ENCODE results near the gene PRKG1. TPM values are rescaled to one million over a fixed set of nuclear protein-coding genes. Genes with fewer than 3 reads are reported as not detected.

Gene PRKG1
- total RNA-seq, 2 donors from 2014 or later = 1.3 to 2.7 TPM

DNA sequence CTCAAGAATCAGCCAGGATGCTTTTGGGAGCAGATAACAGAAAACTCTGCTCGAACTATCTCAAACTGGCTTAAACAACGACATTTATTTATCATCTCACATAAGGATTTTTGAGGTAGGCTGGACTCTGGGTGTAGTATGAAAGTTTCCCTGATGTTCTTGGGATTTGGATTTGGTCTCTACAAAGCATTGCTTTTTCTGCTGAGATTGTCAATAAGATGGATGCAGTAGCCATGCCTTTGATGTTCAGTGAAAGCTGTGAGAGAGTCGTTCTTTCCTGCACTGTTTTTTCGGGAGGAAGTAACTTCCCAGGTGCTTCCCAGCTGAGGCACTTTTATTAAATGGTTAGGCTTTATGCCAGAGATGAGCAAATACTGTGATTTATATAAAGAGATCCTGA is 181.1 kb downstream of the PRKG1 start:
- no peak overlapping the region for H3K4me3 Mint-ChIP-seq
- TF ChIP-seq, protein P1, sequence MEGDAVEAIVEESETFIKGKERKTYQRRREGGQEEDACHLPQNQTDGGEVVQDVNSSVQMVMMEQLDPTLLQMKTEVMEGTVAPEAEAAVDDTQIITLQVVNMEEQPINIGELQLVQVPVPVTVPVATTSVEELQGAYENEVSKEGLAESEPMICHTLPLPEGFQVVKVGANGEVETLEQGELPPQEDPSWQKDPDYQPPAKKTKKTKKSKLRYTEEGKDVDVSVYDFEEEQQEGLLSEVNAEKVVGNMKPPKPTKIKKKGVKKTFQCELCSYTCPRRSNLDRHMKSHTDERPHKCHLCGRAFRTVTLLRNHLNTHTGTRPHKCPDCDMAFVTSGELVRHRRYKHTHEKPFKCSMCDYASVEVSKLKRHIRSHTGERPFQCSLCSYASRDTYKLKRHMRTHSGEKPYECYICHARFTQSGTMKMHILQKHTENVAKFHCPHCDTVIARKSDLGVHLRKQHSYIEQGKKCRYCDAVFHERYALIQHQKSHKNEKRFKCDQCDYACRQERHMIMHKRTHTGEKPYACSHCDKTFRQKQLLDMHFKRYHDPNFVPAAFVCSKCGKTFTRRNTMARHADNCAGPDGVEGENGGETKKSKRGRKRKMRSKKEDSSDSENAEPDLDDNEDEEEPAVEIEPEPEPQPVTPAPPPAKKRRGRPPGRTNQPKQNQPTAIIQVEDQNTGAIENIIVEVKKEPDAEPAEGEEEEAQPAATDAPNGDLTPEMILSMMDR (conservative IDR thresholded peaks at IDR 0.05) = no peak
- no peaks in the 10 kb centered on the region for H3K4me1 Mint-ChIP-seq
- H3K9ac ChIP-seq (ENCODE audit: extremely low read depth, low read length, poor library complexity, severe bottlenecking) = no peak overlapping the region
- no peaks in the 10 kb centered on the region for H3K4me1 ChIP-seq (ENCODE audit: control insufficient read depth, insufficient read depth, low read length)
- no peaks in the 10 kb centered on the region for H3K27me3 ChIP-seq (ENCODE audit: control insufficient read depth, insufficient read depth, low read length, poor library complexity, severe bottlenecking)
- H3K27me3 Mint-ChIP-seq (ENCODE audit: insufficient read depth) = no peaks in the 10 kb centered on the region
- no peak overlapping the region for H3K27ac ChIP-seq (ENCODE audit: low read depth, low read length)
- no peaks in the 10 kb centered on the region for H3K9me3 ChIP-seq (ENCODE audit: control insufficient read depth, low read length)
- H3K4me3 ChIP-seq (ENCODE audit: low read length) = no peak overlapping the region
- WGBS, 2 experiments (ENCODE audit: insufficient coverage in 1 of 2, insufficient read length in 1 of 2) = 58 to 79% methylated on average over 2 to 3 of the region's 4 CpGs
- H3K36me3 ChIP-seq (ENCODE audit: control insufficient read depth, insufficient read depth, low read length) = no peaks in the 10 kb centered on the region
- no peaks in the 10 kb centered on the region for H3K36me3 Mint-ChIP-seq (ENCODE audit: low read depth)
- H3K9me3 Mint-ChIP-seq = no peaks in the 10 kb centered on the region
- no peak overlapping the region for H3K27ac Mint-ChIP-seq
- DNase-seq = no peak

DNA sequence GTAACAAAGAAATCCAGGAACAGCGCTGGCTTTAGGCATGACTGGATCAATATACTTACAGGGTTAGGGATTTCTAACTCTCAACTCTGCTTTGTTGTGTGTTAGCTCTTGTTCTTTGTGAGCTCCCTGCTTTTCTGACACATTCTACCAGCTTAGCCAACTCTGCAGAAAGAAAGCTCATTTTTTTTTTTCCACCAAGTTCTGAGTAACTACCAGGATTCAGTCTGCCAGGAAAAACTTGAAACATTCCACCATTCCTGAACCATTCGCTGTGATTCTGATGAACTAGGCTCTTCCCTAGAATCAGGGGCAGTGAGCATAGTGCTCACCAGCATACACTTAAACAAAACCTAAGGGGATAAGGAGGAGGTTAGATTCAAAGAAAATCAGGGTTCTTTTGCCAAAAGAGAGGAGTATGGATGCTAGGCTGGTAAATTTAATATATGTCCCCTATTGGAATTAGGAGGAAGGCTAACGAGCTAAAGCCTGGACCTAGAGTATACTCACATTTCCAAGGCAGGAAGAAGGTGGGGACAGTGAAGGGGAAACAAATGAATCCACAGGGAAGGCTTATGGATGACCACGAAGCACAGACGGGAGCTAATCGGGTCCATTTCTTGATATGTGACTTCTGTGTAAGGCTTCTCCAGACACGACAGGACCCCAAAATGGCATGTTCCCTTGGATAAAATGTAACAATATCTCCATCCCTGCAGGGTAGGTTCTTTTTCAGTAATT is 183.4 kb downstream of the PRKG1 start:
- no peaks in the 10 kb centered on the region for H3K36me3 Mint-ChIP-seq (ENCODE audit: low read depth)
- Histone ChIP-seq H3K27ac (ENCODE audit: low read depth, low read length) (no peak overlapping the region), H3K4me1 (ENCODE audit: control insufficient read depth, insufficient read depth, low read length) (no peaks in the 10 kb centered on the region), H3K4me3 (ENCODE audit: low read length) (no peak overlapping the region), H3K27me3 (ENCODE audit: control insufficient read depth, insufficient read depth, low read length, poor library complexity, severe bottlenecking) (no peaks in the 10 kb centered on the region), H3K36me3 (ENCODE audit: control insufficient read depth, insufficient read depth, low read length) (no peaks in the 10 kb centered on the region), H3K9me3 (ENCODE audit: control insufficient read depth, low read length) (no peaks in the 10 kb centered on the region), H3K9ac (ENCODE audit: extremely low read depth, low read length, poor library complexity, severe bottlenecking) (no peak overlapping the region)
- no peaks in the 10 kb centered on the region for H3K9me3 Mint-ChIP-seq
- no peak overlapping the region for H3K4me3 Mint-ChIP-seq
- no peaks in the 10 kb centered on the region for H3K27me3 Mint-ChIP-seq (ENCODE audit: insufficient read depth)
- no peak for DNase-seq
- no peaks in the 10 kb centered on the region for H3K4me1 Mint-ChIP-seq
- WGBS, 2 experiments (ENCODE audit: insufficient coverage in 1 of 2, insufficient read length in 1 of 2) = 89 to 94% methylated on average over 5 to 7 of the region's 7 CpGs
- no peak overlapping the region for H3K27ac Mint-ChIP-seq
- TF ChIP-seq, protein P1 (conservative IDR thresholded peaks at IDR 0.05) = no peak

DNA sequence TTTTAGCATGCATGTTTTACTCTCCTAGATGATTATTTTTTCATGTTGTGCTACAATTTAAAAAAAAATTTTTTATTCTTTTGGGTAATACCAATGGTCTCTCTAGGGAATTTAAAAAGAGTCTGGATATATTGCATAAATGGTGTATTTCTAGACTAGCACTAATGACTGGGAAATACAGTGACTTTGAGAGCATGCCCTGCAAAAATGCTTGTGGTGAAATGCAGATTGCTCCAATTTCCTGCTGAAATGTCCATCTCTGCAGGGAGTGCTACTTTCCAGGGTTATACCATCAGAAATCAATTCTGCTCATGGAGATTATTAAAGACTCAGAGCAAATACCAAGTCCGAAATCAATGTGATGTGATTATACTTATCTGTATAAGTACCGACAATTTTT is 186.1 kb downstream of the PRKG1 start:
- 95% methylated on average over 2 of the region's 2 CpGs; no CpG with 5 or more reads in 1 of the 2 experiments for WGBS, 2 experiments (ENCODE audit: insufficient coverage in 1 of 2, insufficient read length in 1 of 2)
- no peaks in the 10 kb centered on the region for H3K27me3 Mint-ChIP-seq (ENCODE audit: insufficient read depth)
- Histone ChIP-seq H3K27ac (ENCODE audit: low read depth, low read length) (no peak overlapping the region), H3K4me1 (ENCODE audit: control insufficient read depth, insufficient read depth, low read length) (no peaks in the 10 kb centered on the region), H3K36me3 (ENCODE audit: control insufficient read depth, insufficient read depth, low read length) (no peaks in the 10 kb centered on the region), H3K4me3 (ENCODE audit: low read length) (no peak overlapping the region), H3K9me3 (ENCODE audit: control insufficient read depth, low read length) (no peaks in the 10 kb centered on the region), H3K27me3 (ENCODE audit: control insufficient read depth, insufficient read depth, low read length, poor library complexity, severe bottlenecking) (no peaks in the 10 kb centered on the region), H3K9ac (ENCODE audit: extremely low read depth, low read length, poor library complexity, severe bottlenecking) (no peak overlapping the region)
- no peaks in the 10 kb centered on the region for H3K36me3 Mint-ChIP-seq (ENCODE audit: low read depth)
- H3K4me3 Mint-ChIP-seq = no peak overlapping the region
- no peak overlapping the region for H3K27ac Mint-ChIP-seq
- no peaks in the 10 kb centered on the region for H3K9me3 Mint-ChIP-seq
- TF ChIP-seq, protein P1 (conservative IDR thresholded peaks at IDR 0.05) = no peak
- no peaks in the 10 kb centered on the region for H3K4me1 Mint-ChIP-seq
- DNase-seq = no peak
